Measurements from ENCODE around the gene CYP26A1.

CYP26A1 gene

DNA sequence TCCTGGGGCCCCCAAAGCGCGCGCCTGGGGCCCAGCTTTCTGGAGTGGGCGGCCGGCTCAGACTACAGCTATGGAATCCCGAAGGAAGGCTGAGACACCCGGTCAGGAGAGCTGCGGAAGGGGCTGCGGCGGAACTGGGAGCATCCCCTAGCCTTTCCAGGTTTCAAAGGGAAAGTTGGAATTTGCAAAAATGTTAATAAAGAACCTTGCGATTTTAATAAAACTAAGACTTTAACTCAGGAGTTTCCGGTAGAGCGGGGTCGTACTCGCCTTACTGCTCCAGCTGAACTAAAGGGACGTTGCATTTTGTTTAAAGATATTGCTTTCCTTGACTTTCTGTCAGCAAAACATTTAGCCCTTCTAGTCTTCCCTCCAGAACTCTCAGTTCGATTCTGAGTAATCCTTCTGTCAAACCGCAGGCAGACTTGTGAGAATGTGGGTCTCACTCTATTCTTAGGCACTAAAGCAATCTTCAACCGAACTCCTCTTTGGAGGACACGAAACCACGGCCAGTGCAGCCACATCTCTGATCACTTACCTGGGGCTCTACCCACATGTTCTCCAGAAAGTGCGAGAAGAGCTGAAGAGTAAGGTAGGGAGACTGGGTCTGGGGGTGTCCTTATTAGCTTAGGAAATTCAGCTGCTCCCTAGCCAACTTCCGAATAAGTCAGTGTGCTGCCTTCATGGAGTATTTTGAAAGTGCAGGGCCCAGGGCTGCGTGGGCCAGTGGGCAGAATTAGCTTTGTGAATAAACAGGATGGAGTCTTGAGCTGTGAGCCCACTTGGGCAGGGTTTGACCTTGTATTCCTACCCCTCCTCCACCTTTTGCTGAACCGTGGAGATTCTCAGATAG, 1.9 kb downstream of the CYP26A1 start:
- peaks cover 88% of the 10 kb centered on the region for H3K27me3 ChIP-seq (ENCODE audit: insufficient read depth, insufficient read length)
- H3K4me1 ChIP-seq (ENCODE audit: insufficient read depth, insufficient read length), result peaks cover 2% of the 10 kb centered on the region
- TF ChIP-seq SUZ12 (IDR thresholded peaks at IDR 0.05; ENCODE audit: extremely low read depth, insufficient read depth, insufficient read length) (peak; percentile 31), ZNF274 (IDR thresholded peaks at IDR 0.05; ENCODE audit: low read depth, low read length) (no peak)
- H3K9ac ChIP-seq (ENCODE audit: insufficient read length, low read depth), result no peak overlapping the region
- no peaks in the 10 kb centered on the region for H3K36me3 ChIP-seq (ENCODE audit: insufficient read depth, insufficient read length, low read length)
- no peak overlapping the region for H3K4me3 ChIP-seq (ENCODE audit: insufficient read length, low read depth)
- no peaks in the 10 kb centered on the region for H3K9me3 ChIP-seq (ENCODE audit: insufficient read depth, low read length)
- DNase-seq (ENCODE audit: low read depth, low spot score), result no peak

DNA sequence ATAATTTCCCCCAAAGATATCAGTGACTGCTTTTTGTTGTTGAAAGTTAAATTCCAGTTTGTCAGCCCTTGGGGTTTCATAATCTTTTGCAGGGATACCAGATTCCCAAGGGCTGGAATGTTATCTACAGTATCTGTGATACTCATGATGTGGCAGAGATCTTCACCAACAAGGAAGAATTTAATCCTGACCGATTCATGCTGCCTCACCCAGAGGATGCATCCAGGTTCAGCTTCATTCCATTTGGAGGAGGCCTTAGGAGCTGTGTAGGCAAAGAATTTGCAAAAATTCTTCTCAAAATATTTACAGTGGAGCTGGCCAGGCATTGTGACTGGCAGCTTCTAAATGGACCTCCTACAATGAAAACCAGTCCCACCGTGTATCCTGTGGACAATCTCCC, 3.2 kb downstream of the CYP26A1 start:
- no peak for DNase-seq (ENCODE audit: low read depth, low spot score)
- H3K36me3 ChIP-seq (ENCODE audit: insufficient read depth, insufficient read length, low read length), result no peaks in the 10 kb centered on the region
- no peak overlapping the region for H3K4me3 ChIP-seq (ENCODE audit: insufficient read length, low read depth)
- TF ChIP-seq SUZ12 (IDR thresholded peaks at IDR 0.05; ENCODE audit: extremely low read depth, insufficient read depth, insufficient read length) (no peak), ZNF274 (IDR thresholded peaks at IDR 0.05; ENCODE audit: low read depth, low read length) (no peak), YY1 (IDR thresholded peaks at IDR 0.05; ENCODE audit: insufficient read depth, insufficient read length) (no peak)
- H3K4me1 ChIP-seq (ENCODE audit: insufficient read depth, insufficient read length), result peaks cover 2% of the 10 kb centered on the region
- peaks cover 90% of the 10 kb centered on the region for H3K27me3 ChIP-seq (ENCODE audit: insufficient read depth, insufficient read length)
- H3K9me3 ChIP-seq (ENCODE audit: insufficient read depth, low read length), result no peaks in the 10 kb centered on the region
- no peak overlapping the region for H3K9ac ChIP-seq (ENCODE audit: insufficient read length, low read depth)

- peaks cover 81% of the 10 kb centered on the region for H3K27me3 ChIP-seq (ENCODE audit: insufficient read depth, insufficient read length)
- TF ChIP-seq SUZ12 (IDR thresholded peaks at IDR 0.05; ENCODE audit: extremely low read depth, insufficient read depth, insufficient read length) (no peak), YY1 (IDR thresholded peaks at IDR 0.05; ENCODE audit: insufficient read depth, insufficient read length) (no peak), ZNF274 (IDR thresholded peaks at IDR 0.05; ENCODE audit: low read depth, low read length) (no peak)
- no peaks in the 10 kb centered on the region for H3K4me1 ChIP-seq (ENCODE audit: insufficient read depth, insufficient read length)
- no peaks in the 10 kb centered on the region for H3K36me3 ChIP-seq (ENCODE audit: insufficient read depth, insufficient read length, low read length)
- no peak for DNase-seq (ENCODE audit: low read depth, low spot score)
- no peak overlapping the region for H3K9ac ChIP-seq (ENCODE audit: insufficient read length, low read depth)
- H3K9me3 ChIP-seq (ENCODE audit: insufficient read depth, low read length), result no peaks in the 10 kb centered on the region
- H3K4me3 ChIP-seq (ENCODE audit: insufficient read length, low read depth), result no peak overlapping the region
Observed at GRCh38 chr10:93077860-93078337, 4.2 kb downstream of the CYP26A1 start.

DNA sequence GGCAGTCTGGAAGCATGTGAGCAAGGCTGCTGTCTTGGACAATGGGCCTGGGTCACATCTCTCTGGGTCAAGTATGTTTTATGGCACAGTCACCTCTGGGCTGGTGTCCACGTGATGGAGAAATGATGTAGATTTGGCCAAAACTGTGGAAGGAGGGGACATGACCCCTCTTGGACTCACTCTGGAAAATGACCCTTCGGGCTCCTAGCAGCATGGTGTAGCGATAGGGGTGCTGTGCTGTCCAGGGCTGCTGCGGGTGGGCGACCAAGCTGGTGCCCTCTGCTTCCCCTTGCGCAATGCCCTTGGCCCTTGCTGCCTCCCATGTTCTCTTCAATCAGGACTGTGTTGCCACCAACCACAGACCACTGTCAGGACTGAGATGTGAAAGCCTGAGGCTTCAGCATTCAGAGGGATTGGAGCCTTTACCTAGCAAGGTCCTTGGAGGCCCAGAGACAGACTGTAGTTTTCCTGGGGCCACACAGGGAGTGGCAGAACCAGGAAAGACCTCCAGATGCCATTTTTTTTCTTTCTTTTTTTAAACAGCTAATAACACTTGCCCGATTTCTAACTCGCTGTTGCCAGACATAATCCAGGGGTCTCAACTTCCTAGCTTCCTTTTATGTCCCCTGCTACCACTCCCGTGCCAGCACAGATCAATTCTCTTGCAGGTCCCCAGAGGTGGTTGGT, 6.1 kb downstream of the CYP26A1 start:
- peaks cover 68% of the 10 kb centered on the region for H3K27me3 ChIP-seq (ENCODE audit: insufficient read depth, insufficient read length)
- DNase-seq (ENCODE audit: low read depth, low spot score), result no peak
- no peak overlapping the region for H3K9ac ChIP-seq (ENCODE audit: insufficient read length, low read depth)
- H3K9me3 ChIP-seq (ENCODE audit: insufficient read depth, low read length), result no peaks in the 10 kb centered on the region
- TF ChIP-seq SUZ12 (IDR thresholded peaks at IDR 0.05; ENCODE audit: extremely low read depth, insufficient read depth, insufficient read length), result no peak
- no peak for TF ChIP-seq YY1 (IDR thresholded peaks at IDR 0.05; ENCODE audit: insufficient read depth, insufficient read length)
- no peak for TF ChIP-seq ZNF274 (IDR thresholded peaks at IDR 0.05; ENCODE audit: low read depth, low read length)
- H3K36me3 ChIP-seq (ENCODE audit: insufficient read depth, insufficient read length, low read length), result no peaks in the 10 kb centered on the region
- H3K4me3 ChIP-seq (ENCODE audit: insufficient read length, low read depth), result no peak overlapping the region
- H3K4me1 ChIP-seq (ENCODE audit: insufficient read depth, insufficient read length), result no peaks in the 10 kb centered on the region

- TF ChIP-seq SUZ12 (IDR thresholded peaks at IDR 0.05; ENCODE audit: extremely low read depth, insufficient read depth, insufficient read length) (no peak), YY1 (IDR thresholded peaks at IDR 0.05; ENCODE audit: insufficient read depth, insufficient read length) (no peak), ZNF274 (IDR thresholded peaks at IDR 0.05; ENCODE audit: low read depth, low read length) (no peak)
- no peaks in the 10 kb centered on the region for H3K4me1 ChIP-seq (ENCODE audit: insufficient read depth, insufficient read length)
- no peak for DNase-seq (ENCODE audit: low read depth, low spot score)
- H3K27me3 ChIP-seq (ENCODE audit: insufficient read depth, insufficient read length), result peaks cover 61% of the 10 kb centered on the region
- H3K36me3 ChIP-seq (ENCODE audit: insufficient read depth, insufficient read length, low read length), result no peaks in the 10 kb centered on the region
- no peaks in the 10 kb centered on the region for H3K9me3 ChIP-seq (ENCODE audit: insufficient read depth, low read length)
- no peak overlapping the region for H3K9ac ChIP-seq (ENCODE audit: insufficient read length, low read depth)
- H3K4me3 ChIP-seq (ENCODE audit: insufficient read length, low read depth), result no peak overlapping the region
Observed at GRCh38 chr10:93080350-93081046, 6.8 kb downstream of the CYP26A1 start.

DNA sequence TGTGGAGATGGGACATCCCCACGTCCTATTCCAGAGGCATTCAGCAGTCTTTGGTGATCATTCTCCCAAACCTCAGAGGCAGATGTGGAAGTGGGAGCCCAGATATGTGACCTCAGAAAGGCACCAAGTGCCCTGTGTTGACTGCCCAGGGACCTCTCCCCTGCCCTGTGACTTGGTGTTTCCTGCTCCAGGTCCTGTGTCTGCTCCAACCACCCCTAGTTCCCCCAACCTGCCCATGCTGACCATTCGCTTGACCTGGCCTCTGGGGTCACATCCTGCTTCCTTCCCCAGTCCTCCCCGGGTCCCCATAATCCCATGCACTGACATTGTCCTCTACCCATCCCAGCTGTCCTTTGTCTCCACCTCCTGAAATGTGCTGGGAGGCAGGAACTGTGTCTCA, 7.6 kb downstream of the CYP26A1 start:
- no peaks in the 10 kb centered on the region for H3K9me3 ChIP-seq (ENCODE audit: insufficient read depth, low read length)
- no peaks in the 10 kb centered on the region for H3K36me3 ChIP-seq (ENCODE audit: insufficient read depth, insufficient read length, low read length)
- H3K9ac ChIP-seq (ENCODE audit: insufficient read length, low read depth), result no peak overlapping the region
- no peak overlapping the region for H3K4me3 ChIP-seq (ENCODE audit: insufficient read length, low read depth)
- H3K4me1 ChIP-seq (ENCODE audit: insufficient read depth, insufficient read length), result no peaks in the 10 kb centered on the region
- TF ChIP-seq YY1 (IDR thresholded peaks at IDR 0.05; ENCODE audit: insufficient read depth, insufficient read length), result no peak
- TF ChIP-seq SUZ12 (IDR thresholded peaks at IDR 0.05; ENCODE audit: extremely low read depth, insufficient read depth, insufficient read length), result no peak
- TF ChIP-seq ZNF274 (IDR thresholded peaks at IDR 0.05; ENCODE audit: low read depth, low read length), result no peak
- peaks cover 52% of the 10 kb centered on the region for H3K27me3 ChIP-seq (ENCODE audit: insufficient read depth, insufficient read length)
- DNase-seq (ENCODE audit: low read depth, low spot score), result no peak

- Histone ChIP-seq H3K9me3 (ENCODE audit: insufficient read depth, low read length) (no peaks in the 10 kb centered on the region), H3K4me1 (ENCODE audit: insufficient read depth, insufficient read length) (no peaks in the 10 kb centered on the region)
Observed at GRCh38 chr10:93081834-93082233, 8.1 kb downstream of the CYP26A1 start.

More at GRCh38 chr10:93081834-93082233, 8.1 kb downstream of the CYP26A1 start:
- Histone ChIP-seq H3K9ac (ENCODE audit: insufficient read length, low read depth) (no peak overlapping the region), H3K36me3 (ENCODE audit: insufficient read depth, insufficient read length, low read length) (no peaks in the 10 kb centered on the region), H3K27me3 (ENCODE audit: insufficient read depth, insufficient read length) (peaks cover 47% of the 10 kb centered on the region), H3K4me3 (ENCODE audit: insufficient read length, low read depth) (no peak overlapping the region)
- TF ChIP-seq SUZ12 (IDR thresholded peaks at IDR 0.05; ENCODE audit: extremely low read depth, insufficient read depth, insufficient read length) (no peak), ZNF274 (IDR thresholded peaks at IDR 0.05; ENCODE audit: low read depth, low read length) (no peak), YY1 (IDR thresholded peaks at IDR 0.05; ENCODE audit: insufficient read depth, insufficient read length) (no peak)
- DNase-seq (ENCODE audit: low read depth, low spot score), result no peak
